SK-N-SH (cell line): ENCODE measurements around the gene PRKD3. TPM values are rescaled to one million over a fixed set of nuclear protein-coding genes. Genes with fewer than 3 reads are reported as not detected.

Experiments
- CTCF ChIA-PET: fragments of 300-600, 350-600 bp; formaldehyde crosslinking; extraction: SDS; loops from one replicate; lab custom pipeline; 2021; lab: Yijun Ruan, JAX
- POLR2A ChIA-PET: fragments of 350-600 bp; sonication (Branson Sonifier 250); formaldehyde crosslinking; extraction: SDS; loops from one replicate; lab custom pipeline; 2020; ENCODE audit warnings: antibody characterized with exemption, inconsistent platforms; lab: Yijun Ruan, JAX
- DNase-seq: peaks from one replicate; pipeline ENCODE4 v3.0.0; 2012
- H2AFZ ChIP-seq: fragments of 200-600 bp; sonication (generic); 2 replicates; pipeline ENCODE4 v1.8.1; 2016; ENCODE audit warnings: antibody characterized with exemption, mild to moderate bottlenecking, low read depth
- H3F3A ChIP-seq: fragments of 200-600 bp; sonication (generic); replicated peaks from 2 replicates; pipeline ENCODE3; 2016; ENCODE audit warnings: antibody characterized with exemption, mild to moderate bottlenecking; ENCODE audit not compliant: insufficient read depth
- H3K27ac ChIP-seq, 2 experiments: fragments of 200-500 bp in 1 of 2; fragments of 200-600 bp in 1 of 2; sonication (Bioruptor generic) in 1 of 2; sonication (generic), shearing (Covaris generic) in 1 of 2; 2 replicates each; pipeline versions ENCODE4 v1.5.1 to v1.6.1; 2014 to 2016; ENCODE audit warnings: low read depth in 2 of 2, inconsistent platforms in 1 of 2, low read length in 1 of 2, mild to moderate bottlenecking in 1 of 2, mixed read lengths in 1 of 2
- H3K27me3 ChIP-seq: fragments of 200-600 bp; sonication (generic), shearing (Covaris generic); 2 replicates; pipeline ENCODE4 v1.6.1; 2016; ENCODE audit warnings: mixed run types; ENCODE audit not compliant: insufficient read depth
- H3K36me3 ChIP-seq, 2 experiments: fragments of 200-500 bp in 1 of 2; fragments of 200-600 bp in 1 of 2; sonication (Bioruptor generic) in 1 of 2; sonication (generic) in 1 of 2; replicated peaks in 1 of 2; 2 replicates each; pipeline versions ENCODE3 to v1.5.1; 2014 to 2016; ENCODE audit warnings: low read length in 1 of 2, mild to moderate bottlenecking in 1 of 2; ENCODE audit not compliant: insufficient read depth in 2 of 2, control insufficient read depth in 1 of 2
- H3K4me1 ChIP-seq, 2 experiments: fragments of 200-500 bp in 1 of 2; fragments of 200-600 bp in 1 of 2; sonication (Bioruptor generic) in 1 of 2; sonication (generic), shearing (Covaris generic) in 1 of 2; 2 replicates each; pipeline versions ENCODE4 v1.5.1 to v1.6.1; 2014 to 2016; ENCODE audit warnings: low read depth in 1 of 2, low read length in 1 of 2, mixed run types in 1 of 2; ENCODE audit not compliant: insufficient read depth in 2 of 2, control insufficient read depth in 1 of 2
- H3K4me2 ChIP-seq: fragments of 200-600 bp; sonication (generic), shearing (Covaris generic); 2 replicates; pipeline ENCODE4 v1.6.1; 2017; ENCODE audit warnings: mixed run types
- H3K4me3 ChIP-seq, 2 experiments: fragments of 200-500 bp in 1 of 2; fragments of 200-600 bp in 1 of 2; sonication (Bioruptor generic) in 1 of 2; sonication (generic), shearing (Covaris generic) in 1 of 2; 2 replicates each; pipeline versions ENCODE4 v1.5.1 to v1.8.1; 2014 to 2016; ENCODE audit warnings: low read depth in 2 of 2, inconsistent platforms in 1 of 2, low read length in 1 of 2, mild to moderate bottlenecking in 1 of 2, mixed read lengths in 1 of 2, moderate library complexity in 1 of 2
- H3K79me2 ChIP-seq: fragments of 200-600 bp; sonication (generic); 2 replicates; pipeline ENCODE4 v1.8.1; 2017; ENCODE audit warnings: mild to moderate bottlenecking; ENCODE audit not compliant: insufficient read depth
- H3K9ac ChIP-seq: fragments of 200-600 bp; sonication (generic); 2 replicates; pipeline ENCODE4 v1.6.1; 2017; ENCODE audit warnings: mixed run types
- H3K9me2 ChIP-seq: fragments of 200-600 bp; sonication (generic); 2 replicates; pipeline ENCODE4 v1.6.1; 2017; ENCODE audit warnings: mixed run types
- H3K9me3 ChIP-seq: fragments of 200-600 bp; sonication (generic); 2 replicates; pipeline ENCODE4 v1.6.1; 2017; ENCODE audit warnings: mixed run types, mild to moderate bottlenecking, moderate library complexity
- H4K20me1 ChIP-seq: fragments of 200-600 bp; sonication (generic); 2 replicates; pipeline ENCODE4 v1.6.1; 2017; ENCODE audit warnings: mild to moderate bottlenecking, mixed run types; ENCODE audit not compliant: insufficient read depth
- CHD2 ChIP-seq: fragments of 150-350 bp; IDR thresholded peaks from 2 replicates; pipeline ENCODE4 v1.6.1; 2018; ENCODE audit warnings: low read length; ENCODE audit not compliant: partially characterized antibody
- EZH2phosphoT487 ChIP-seq: fragments of 200-600 bp; sonication (generic); IDR thresholded peaks from 2 replicates; pipeline ENCODE4 v1.6.1; 2017; ENCODE audit warnings: low read depth, mixed run types, mild to moderate bottlenecking, antibody characterized with exemption, moderate library complexity, borderline replicate concordance
- FOXJ3 ChIP-seq: sonication (generic); formaldehyde crosslinking; IDR thresholded peaks from 2 replicates; pipeline ENCODE4 v1.5.1; 2020; ENCODE audit warnings: mild to moderate bottlenecking, missing genetic modification reagents
- GATA2 ChIP-seq: sonication (generic); formaldehyde crosslinking; IDR thresholded peaks from 2 replicates; pipeline ENCODE4 v1.5.0; 2020; ENCODE audit warnings: mild to moderate bottlenecking, missing genetic modification reagents
- JUND ChIP-seq: IDR thresholded peaks from 2 replicates; pipeline ENCODE4 v1.4.0; 2012
- MEF2A ChIP-seq: IDR thresholded peaks from 2 replicates; pipeline ENCODE4 v1.4.0; 2012; ENCODE audit warnings: low read depth, borderline replicate concordance
- NRF1 ChIP-seq: IDR thresholded peaks from 2 replicates; pipeline ENCODE4 v1.6.1; 2012; ENCODE audit warnings: low read depth, mild to moderate bottlenecking, low read length
- RFX5 ChIP-seq: IDR thresholded peaks from 2 replicates; pipeline ENCODE4 v1.6.1; 2012; ENCODE audit warnings: mild to moderate bottlenecking, improper control_type of control experiment, low read length
- SMC3 ChIP-seq: IDR thresholded peaks from 2 replicates; pipeline ENCODE4 v1.6.1; 2012; ENCODE audit warnings: low read depth, low read length, improper control_type of control experiment
- TEAD4 ChIP-seq: IDR thresholded peaks from 2 replicates; pipeline ENCODE4 v1.4.0; 2012; ENCODE audit warnings: mild to moderate bottlenecking, borderline replicate concordance; ENCODE audit not compliant: insufficient read depth
- WGBS: methylation state at CpG from one replicate; pipeline ENCODE4 v1.1.6; 2017; ENCODE audit warnings: low lambda C conversion rate; 5-methylcytosine and 5-hydroxymethylcytosine counted together
- polyA plus RNA-seq, 3 experiments: library from polyadenylated mRNA; depleted of rRNA; stranded (reverse); fragments of >200 nt; gene quantifications; 2 replicates each; pipeline ENCODE4 v1.2.3, GENCODE V29; 2012
- TF ChIP-seq, protein P1 (sequence below): IDR thresholded peaks from 2 replicates; pipeline ENCODE4 v1.4.0; 2012; ENCODE audit warnings: low read depth
- TF ChIP-seq, protein P2 (sequence below): fragments of 200-600 bp; sonication (generic); IDR thresholded peaks from 2 replicates; pipeline ENCODE4 v1.6.1; 2017; ENCODE audit warnings: antibody characterized with exemption, mild to moderate bottlenecking, moderate library complexity
- TF ChIP-seq, protein P3 (sequence below): fragments of 150-350 bp; IDR thresholded peaks from 2 replicates; pipeline ENCODE4 v1.6.1; 2016; ENCODE audit warnings: mild to moderate bottlenecking, low read depth, low read length
- TF ChIP-seq, protein P4 (sequence below): IDR thresholded peaks from 2 replicates; pipeline ENCODE4 v1.4.0; 2012; ENCODE audit warnings: low read depth, borderline replicate concordance
- TF ChIP-seq, protein P5 (sequence below): IDR thresholded peaks from 2 replicates; pipeline ENCODE4 v1.4.0; 2012; ENCODE audit warnings: low read depth, borderline replicate concordance

Gene PRKD3
- polyA plus RNA-seq, 1 of the 3 experiments (the other 2 are of a cell fraction), result 15.9 TPM

DNA sequence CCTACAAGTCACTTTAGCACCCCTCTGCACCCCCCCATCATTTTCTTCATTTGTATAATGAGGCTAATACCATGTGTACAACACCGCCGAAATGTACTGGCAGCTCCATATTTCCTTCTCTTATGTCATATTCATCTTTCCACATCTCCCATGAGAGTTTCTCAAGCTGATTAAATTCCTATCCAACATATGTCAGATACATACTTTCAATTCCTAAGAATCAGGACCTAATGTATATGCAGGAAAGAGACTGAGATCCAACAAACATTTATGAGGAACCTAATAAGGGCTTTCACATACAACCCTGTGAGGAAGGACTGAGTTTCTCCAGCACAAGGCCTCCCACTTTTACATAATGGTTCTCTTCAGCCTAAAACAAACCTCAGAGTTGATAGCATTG lies 41.9 kb downstream of the PRKD3 start:
- DNase-seq, result no peak
- 93% methylated on average over 2 of the region's 2 CpGs for whole genome bisulfite sequencing
- CTCF ChIA-PET, result interaction anchor here (1.4 kb wide), 1 partner anchor 25 kb away, joined by 3 read pairs; no protein-coding TSS in a partner anchor
- H3K36me3 ChIP-seq, result peaks cover 54 to 75% of the 10 kb centered on the region in 2 experiments
- no peaks in the 10 kb centered on the region for H3K9me2 ChIP-seq
- H3F3A ChIP-seq, result peaks cover 31% of the 10 kb centered on the region
- H3K27ac ChIP-seq, result peak overlapping the region; percentile 16 to 79; a peak in 3 of 4 replicates
- H3K9ac ChIP-seq, result no peak overlapping the region; the same call in 1 of the 2 replicates
- POLR2A ChIA-PET, result interaction anchor here (0.6 kb wide), 1 partner anchor 546 kb away, joined by 3 read pairs; no protein-coding TSS in a partner anchor
- H3K9me3 ChIP-seq, result no peaks in the 10 kb centered on the region; the same call in 1 of the 2 replicates
- no peak overlapping the region for H2AFZ ChIP-seq
- no peaks in the 10 kb centered on the region for H3K27me3 ChIP-seq
- H3K4me3 ChIP-seq, result no peak overlapping the region
- H3K4me1 ChIP-seq, result peaks cover 4 to 17% of the 10 kb centered on the region in 2 experiments; a peak in 3 of 4 replicates
- H4K20me1 ChIP-seq, result peaks cover 4% of the 10 kb centered on the region; the same call in 1 of the 2 replicates
- H3K79me2 ChIP-seq, result peaks cover 21% of the 10 kb centered on the region
- TF ChIP-seq FOXJ3 (CRISPR knock-in tag) (no peak), SMC3 (no peak), MEF2A (no peak)
- H3K4me2 ChIP-seq, result peak overlapping the region; percentile 10; the same call in 1 of the 2 replicates

DNA sequence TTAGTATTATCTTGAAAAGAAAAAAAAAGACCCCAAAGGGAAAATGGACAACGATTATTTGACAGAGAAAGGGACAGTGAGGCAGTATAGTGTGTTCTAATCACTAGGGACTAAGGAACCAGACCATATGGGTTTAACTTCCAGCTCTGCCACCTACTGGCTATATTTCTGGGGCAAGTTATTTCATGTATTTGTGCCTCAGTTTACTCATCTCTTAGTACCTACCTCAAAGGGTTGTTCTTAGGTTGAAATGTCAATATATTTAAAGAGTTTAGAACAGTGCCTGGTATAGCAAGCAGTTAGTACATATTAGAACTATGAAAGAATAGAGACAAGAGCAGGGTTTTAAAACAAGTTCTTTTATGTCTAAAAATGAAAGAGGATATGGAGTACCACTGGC lies 42.7 kb downstream of the PRKD3 start:
- 53% methylated on average over 1 of the region's 1 CpG for WGBS
- no peak for DNase-seq
- H3K9ac ChIP-seq, result no peak overlapping the region
- no peak overlapping the region for H2AFZ ChIP-seq
- H3K4me1 ChIP-seq, result peaks cover 4 to 17% of the 10 kb centered on the region in 2 experiments; a peak in 3 of 4 replicates
- peak overlapping the region in 1 of 2 experiments; percentile 79; a peak in 1 of 4 replicates for H3K27ac ChIP-seq
- H3K79me2 ChIP-seq, result peaks cover 21% of the 10 kb centered on the region
- ChIA-PET POLR2A (no interaction called here), CTCF (no interaction called here)
- H3F3A ChIP-seq, result peaks cover 31% of the 10 kb centered on the region
- TF ChIP-seq, protein P1, sequence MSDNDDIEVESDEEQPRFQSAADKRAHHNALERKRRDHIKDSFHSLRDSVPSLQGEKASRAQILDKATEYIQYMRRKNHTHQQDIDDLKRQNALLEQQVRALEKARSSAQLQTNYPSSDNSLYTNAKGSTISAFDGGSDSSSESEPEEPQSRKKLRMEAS, result no peak
- TF ChIP-seq, protein P2, sequence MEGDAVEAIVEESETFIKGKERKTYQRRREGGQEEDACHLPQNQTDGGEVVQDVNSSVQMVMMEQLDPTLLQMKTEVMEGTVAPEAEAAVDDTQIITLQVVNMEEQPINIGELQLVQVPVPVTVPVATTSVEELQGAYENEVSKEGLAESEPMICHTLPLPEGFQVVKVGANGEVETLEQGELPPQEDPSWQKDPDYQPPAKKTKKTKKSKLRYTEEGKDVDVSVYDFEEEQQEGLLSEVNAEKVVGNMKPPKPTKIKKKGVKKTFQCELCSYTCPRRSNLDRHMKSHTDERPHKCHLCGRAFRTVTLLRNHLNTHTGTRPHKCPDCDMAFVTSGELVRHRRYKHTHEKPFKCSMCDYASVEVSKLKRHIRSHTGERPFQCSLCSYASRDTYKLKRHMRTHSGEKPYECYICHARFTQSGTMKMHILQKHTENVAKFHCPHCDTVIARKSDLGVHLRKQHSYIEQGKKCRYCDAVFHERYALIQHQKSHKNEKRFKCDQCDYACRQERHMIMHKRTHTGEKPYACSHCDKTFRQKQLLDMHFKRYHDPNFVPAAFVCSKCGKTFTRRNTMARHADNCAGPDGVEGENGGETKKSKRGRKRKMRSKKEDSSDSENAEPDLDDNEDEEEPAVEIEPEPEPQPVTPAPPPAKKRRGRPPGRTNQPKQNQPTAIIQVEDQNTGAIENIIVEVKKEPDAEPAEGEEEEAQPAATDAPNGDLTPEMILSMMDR, result peak; percentile 38
- H3K9me3 ChIP-seq, result no peaks in the 10 kb centered on the region; the same call in 1 of the 2 replicates
- H3K36me3 ChIP-seq, result peaks cover 57 to 77% of the 10 kb centered on the region in 2 experiments
- H3K4me2 ChIP-seq, result no peak overlapping the region
- H3K4me3 ChIP-seq, result no peak overlapping the region
- no peaks in the 10 kb centered on the region for H3K27me3 ChIP-seq
- H4K20me1 ChIP-seq, result peaks cover 4% of the 10 kb centered on the region; the same call in 1 of the 2 replicates
- no peaks in the 10 kb centered on the region for H3K9me2 ChIP-seq

DNA sequence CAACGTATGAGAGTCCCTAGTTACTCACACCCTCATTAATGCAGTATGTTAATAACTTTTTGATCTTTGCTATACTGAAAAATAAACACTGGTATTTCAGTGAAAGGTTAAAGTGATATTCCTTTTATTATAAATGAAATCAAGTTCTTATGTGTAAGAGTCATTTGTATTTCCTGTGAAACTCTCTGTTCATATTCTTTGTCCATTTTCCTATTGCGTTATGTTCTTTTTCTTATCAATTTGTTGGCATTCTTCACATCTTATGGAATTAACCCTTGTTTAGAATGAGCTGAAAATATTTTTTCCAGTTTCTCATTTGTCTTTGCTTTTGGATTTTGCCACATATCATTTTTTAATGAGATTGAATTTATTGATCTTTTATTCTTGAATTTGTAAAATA lies 48.3 kb downstream of the PRKD3 start:
- POLR2A ChIA-PET, result no interaction called here
- TF ChIP-seq, protein P3, sequence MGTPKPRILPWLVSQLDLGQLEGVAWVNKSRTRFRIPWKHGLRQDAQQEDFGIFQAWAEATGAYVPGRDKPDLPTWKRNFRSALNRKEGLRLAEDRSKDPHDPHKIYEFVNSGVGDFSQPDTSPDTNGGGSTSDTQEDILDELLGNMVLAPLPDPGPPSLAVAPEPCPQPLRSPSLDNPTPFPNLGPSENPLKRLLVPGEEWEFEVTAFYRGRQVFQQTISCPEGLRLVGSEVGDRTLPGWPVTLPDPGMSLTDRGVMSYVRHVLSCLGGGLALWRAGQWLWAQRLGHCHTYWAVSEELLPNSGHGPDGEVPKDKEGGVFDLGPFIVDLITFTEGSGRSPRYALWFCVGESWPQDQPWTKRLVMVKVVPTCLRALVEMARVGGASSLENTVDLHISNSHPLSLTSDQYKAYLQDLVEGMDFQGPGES, result no peak
- TF ChIP-seq MEF2A (no peak), EZH2phosphoT487 (no peak), RFX5 (no peak), TEAD4 (no peak), GATA2 (CRISPR knock-in tag) (no peak), CHD2 (no peak), NRF1 (no peak), JUND (no peak)
- TF ChIP-seq, protein P4, sequence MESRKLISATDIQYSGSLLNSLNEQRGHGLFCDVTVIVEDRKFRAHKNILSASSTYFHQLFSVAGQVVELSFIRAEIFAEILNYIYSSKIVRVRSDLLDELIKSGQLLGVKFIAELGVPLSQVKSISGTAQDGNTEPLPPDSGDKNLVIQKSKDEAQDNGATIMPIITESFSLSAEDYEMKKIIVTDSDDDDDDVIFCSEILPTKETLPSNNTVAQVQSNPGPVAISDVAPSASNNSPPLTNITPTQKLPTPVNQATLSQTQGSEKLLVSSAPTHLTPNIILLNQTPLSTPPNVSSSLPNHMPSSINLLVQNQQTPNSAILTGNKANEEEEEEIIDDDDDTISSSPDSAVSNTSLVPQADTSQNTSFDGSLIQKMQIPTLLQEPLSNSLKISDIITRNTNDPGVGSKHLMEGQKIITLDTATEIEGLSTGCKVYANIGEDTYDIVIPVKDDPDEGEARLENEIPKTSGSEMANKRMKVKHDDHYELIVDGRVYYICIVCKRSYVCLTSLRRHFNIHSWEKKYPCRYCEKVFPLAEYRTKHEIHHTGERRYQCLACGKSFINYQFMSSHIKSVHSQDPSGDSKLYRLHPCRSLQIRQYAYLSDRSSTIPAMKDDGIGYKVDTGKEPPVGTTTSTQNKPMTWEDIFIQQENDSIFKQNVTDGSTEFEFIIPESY, result no peak
- TF ChIP-seq, protein P5, sequence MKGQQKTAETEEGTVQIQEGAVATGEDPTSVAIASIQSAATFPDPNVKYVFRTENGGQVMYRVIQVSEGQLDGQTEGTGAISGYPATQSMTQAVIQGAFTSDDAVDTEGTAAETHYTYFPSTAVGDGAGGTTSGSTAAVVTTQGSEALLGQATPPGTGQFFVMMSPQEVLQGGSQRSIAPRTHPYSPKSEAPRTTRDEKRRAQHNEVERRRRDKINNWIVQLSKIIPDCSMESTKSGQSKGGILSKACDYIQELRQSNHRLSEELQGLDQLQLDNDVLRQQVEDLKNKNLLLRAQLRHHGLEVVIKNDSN, result no peak
- Histone ChIP-seq H3K4me2 (no peak overlapping the region), H3K27me3 (no peaks in the 10 kb centered on the region), H3K36me3 (peaks cover 92 to 93% of the 10 kb centered on the region in 2 experiments), H3K9me3 (no peaks in the 10 kb centered on the region; the same call in 1 of the 2 replicates), H2AFZ (no peak overlapping the region), H3K27ac (no peak overlapping the region), H3K4me3 (no peak overlapping the region), H3K9ac (no peak overlapping the region), H3K9me2 (no peaks in the 10 kb centered on the region), H3F3A (no peaks in the 10 kb centered on the region), H4K20me1 (no peaks in the 10 kb centered on the region), H3K4me1 (no peaks in the 10 kb centered on the region), H3K79me2 (peaks cover 5% of the 10 kb centered on the region; the same call in 1 of the 2 replicates)
- no peak for DNase-seq
- WGBS, result 95% methylated on average over 2 of the region's 2 CpGs
- CTCF ChIA-PET, result interaction anchor here (1.3 to 2.8 kb wide), 2 partner anchors 8 to 11 kb away, joined by 3 to 13 read pairs; no protein-coding TSS in a partner anchor
